ENCODE results near the gene KIAA0513. TPM values are rescaled to one million over a fixed set of nuclear protein-coding genes. Genes with fewer than 3 reads are reported as not detected.

Gene KIAA0513
- total and polyA plus RNA-seq, 2 of the 13 experiments (the other 11 are each of a cell fraction or from before 2014, with no cell fraction given) = 1.8 TPM

DNA sequence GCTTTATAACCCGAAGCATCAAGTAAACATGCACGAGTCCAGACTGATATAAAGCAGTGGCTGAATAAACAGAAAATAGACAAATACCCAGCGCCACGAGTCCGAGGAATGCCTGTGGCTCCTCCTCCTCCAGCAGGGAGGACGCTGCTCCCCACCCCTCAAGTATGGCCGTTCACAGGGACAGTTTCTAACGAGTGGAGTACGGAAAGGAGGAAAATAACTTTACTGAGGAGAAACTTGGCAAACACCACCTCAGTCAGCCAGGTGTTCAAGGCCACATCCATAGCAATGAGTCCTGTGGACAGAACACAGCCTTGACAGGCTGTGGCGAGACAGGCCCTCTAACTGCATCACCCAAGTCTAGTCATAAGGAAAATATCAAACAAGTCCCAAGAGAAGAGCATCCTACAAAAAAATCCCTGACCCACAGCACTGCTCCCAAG lies 25.5 kb upstream of the KIAA0513 start (continued):
- TF ChIP-seq, protein P1, sequence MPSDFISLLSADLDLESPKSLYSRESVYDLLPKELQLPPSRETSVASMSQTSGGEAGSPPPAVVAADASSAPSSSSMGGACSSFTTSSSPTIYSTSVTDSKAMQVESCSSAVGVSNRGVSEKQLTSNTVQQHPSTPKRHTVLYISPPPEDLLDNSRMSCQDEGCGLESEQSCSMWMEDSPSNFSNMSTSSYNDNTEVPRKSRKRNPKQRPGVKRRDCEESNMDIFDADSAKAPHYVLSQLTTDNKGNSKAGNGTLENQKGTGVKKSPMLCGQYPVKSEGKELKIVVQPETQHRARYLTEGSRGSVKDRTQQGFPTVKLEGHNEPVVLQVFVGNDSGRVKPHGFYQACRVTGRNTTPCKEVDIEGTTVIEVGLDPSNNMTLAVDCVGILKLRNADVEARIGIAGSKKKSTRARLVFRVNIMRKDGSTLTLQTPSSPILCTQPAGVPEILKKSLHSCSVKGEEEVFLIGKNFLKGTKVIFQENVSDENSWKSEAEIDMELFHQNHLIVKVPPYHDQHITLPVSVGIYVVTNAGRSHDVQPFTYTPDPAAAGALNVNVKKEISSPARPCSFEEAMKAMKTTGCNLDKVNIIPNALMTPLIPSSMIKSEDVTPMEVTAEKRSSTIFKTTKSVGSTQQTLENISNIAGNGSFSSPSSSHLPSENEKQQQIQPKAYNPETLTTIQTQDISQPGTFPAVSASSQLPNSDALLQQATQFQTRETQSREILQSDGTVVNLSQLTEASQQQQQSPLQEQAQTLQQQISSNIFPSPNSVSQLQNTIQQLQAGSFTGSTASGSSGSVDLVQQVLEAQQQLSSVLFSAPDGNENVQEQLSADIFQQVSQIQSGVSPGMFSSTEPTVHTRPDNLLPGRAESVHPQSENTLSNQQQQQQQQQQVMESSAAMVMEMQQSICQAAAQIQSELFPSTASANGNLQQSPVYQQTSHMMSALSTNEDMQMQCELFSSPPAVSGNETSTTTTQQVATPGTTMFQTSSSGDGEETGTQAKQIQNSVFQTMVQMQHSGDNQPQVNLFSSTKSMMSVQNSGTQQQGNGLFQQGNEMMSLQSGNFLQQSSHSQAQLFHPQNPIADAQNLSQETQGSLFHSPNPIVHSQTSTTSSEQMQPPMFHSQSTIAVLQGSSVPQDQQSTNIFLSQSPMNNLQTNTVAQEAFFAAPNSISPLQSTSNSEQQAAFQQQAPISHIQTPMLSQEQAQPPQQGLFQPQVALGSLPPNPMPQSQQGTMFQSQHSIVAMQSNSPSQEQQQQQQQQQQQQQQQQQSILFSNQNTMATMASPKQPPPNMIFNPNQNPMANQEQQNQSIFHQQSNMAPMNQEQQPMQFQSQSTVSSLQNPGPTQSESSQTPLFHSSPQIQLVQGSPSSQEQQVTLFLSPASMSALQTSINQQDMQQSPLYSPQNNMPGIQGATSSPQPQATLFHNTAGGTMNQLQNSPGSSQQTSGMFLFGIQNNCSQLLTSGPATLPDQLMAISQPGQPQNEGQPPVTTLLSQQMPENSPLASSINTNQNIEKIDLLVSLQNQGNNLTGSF (CRISPR knock-in tag; IDR thresholded peaks at IDR 0.05) = 0 out of 2 replicates have a peak, but pooled peaks have one; percentile 19
- TF ChIP-seq HOXA3 (CRISPR knock-in tag; IDR thresholded peaks at IDR 0.05) (peak; percentile 42; the same call in 1 of the 2 replicates), NR2C2 (CRISPR knock-in tag; IDR thresholded peaks at IDR 0.05; ENCODE audit: borderline replicate concordance) (0 out of 2 replicates have a peak, but pooled peaks have one; percentile 20), GATAD2A (CRISPR knock-in tag; IDR thresholded peaks at IDR 0.05) (peak; percentile 56; the same call in 1 of the 2 replicates), FOXP1 (IDR thresholded peaks at IDR 0.05) (no peak), FOXP1 (CRISPR knock-in tag; IDR thresholded peaks at IDR 0.05) (0 out of 2 replicates have a peak, but pooled peaks have one; percentile 13), ZNF556 (CRISPR knock-in tag; IDR thresholded peaks at IDR 0.05; ENCODE audit: borderline replicate concordance) (0 out of 2 replicates have a peak, but pooled peaks have one; percentile 26), MEIS2 (CRISPR knock-in tag; IDR thresholded peaks at IDR 0.05) (0 out of 2 replicates have a peak, but pooled peaks have one; percentile 58), SKI (IDR thresholded peaks at IDR 0.05; ENCODE audit: partially characterized antibody) (peak; percentile 31), YY1 (IDR thresholded peaks at IDR 0.05; ENCODE audit: insufficient read depth, insufficient replicate concordance, low read depth, low read length) (peak; percentile 66), ZBTB38 (CRISPR knock-in tag; IDR thresholded peaks at IDR 0.05) (0 out of 2 replicates have a peak, but pooled peaks have one; percentile 14), SAP130 (CRISPR knock-in tag; IDR thresholded peaks at IDR 0.05; ENCODE audit: low read depth) (peak; percentile 56; the same call in 1 of the 2 replicates), ZNF644 (CRISPR knock-in tag; IDR thresholded peaks at IDR 0.05; ENCODE audit: low read depth) (0 out of 2 replicates have a peak, but pooled peaks have one; percentile 35), SALL1 (CRISPR knock-in tag; IDR thresholded peaks at IDR 0.05) (peak; percentile 46), PRMT3 (CRISPR knock-in tag; IDR thresholded peaks at IDR 0.05; ENCODE audit: borderline replicate concordance, low read depth) (no peak)
- TF ChIP-seq, protein P2, sequence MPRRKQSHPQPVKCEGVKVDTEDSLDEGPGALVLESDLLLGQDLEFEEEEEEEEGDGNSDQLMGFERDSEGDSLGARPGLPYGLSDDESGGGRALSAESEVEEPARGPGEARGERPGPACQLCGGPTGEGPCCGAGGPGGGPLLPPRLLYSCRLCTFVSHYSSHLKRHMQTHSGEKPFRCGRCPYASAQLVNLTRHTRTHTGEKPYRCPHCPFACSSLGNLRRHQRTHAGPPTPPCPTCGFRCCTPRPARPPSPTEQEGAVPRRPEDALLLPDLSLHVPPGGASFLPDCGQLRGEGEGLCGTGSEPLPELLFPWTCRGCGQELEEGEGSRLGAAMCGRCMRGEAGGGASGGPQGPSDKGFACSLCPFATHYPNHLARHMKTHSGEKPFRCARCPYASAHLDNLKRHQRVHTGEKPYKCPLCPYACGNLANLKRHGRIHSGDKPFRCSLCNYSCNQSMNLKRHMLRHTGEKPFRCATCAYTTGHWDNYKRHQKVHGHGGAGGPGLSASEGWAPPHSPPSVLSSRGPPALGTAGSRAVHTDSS (CRISPR knock-in tag; conservative IDR thresholded peaks at IDR 0.05) = no peak
- TF ChIP-seq, protein P3, sequence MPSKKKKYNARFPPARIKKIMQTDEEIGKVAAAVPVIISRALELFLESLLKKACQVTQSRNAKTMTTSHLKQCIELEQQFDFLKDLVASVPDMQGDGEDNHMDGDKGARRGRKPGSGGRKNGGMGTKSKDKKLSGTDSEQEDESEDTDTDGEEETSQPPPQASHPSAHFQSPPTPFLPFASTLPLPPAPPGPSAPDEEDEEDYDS (CRISPR knock-in tag; IDR thresholded peaks at IDR 0.05) = peak; percentile 60; the same call in 1 of the 2 replicates
- TF ChIP-seq, protein P4, sequence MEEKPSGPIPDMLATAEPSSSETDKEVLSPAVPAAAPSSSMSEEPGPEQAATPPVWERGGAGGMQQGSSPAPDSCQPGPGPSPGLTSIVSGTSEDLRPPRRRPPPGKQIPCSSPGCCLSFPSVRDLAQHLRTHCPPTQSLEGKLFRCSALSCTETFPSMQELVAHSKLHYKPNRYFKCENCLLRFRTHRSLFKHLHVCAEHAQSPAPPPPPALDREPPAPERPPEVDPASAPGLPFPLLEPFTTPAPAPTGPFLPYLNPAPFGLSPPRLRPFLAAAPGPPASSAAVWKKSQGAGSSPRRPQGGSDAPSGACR (CRISPR knock-in tag; IDR thresholded peaks at IDR 0.05) = 0 out of 2 replicates have a peak, but pooled peaks have one; percentile 32
- TF ChIP-seq, protein P5, sequence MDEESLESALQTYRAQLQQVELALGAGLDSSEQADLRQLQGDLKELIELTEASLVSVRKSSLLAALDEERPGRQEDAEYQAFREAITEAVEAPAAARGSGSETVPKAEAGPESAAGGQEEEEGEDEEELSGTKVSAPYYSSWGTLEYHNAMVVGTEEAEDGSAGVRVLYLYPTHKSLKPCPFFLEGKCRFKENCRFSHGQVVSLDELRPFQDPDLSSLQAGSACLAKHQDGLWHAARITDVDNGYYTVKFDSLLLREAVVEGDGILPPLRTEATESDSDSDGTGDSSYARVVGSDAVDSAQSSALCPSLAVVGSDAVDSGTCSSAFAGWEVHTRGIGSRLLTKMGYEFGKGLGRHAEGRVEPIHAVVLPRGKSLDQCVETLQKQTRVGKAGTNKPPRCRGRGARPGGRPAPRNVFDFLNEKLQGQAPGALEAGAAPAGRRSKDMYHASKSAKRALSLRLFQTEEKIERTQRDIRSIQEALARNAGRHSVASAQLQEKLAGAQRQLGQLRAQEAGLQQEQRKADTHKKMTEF (CRISPR knock-in tag; IDR thresholded peaks at IDR 0.05) = peak; percentile 62; the same call in 1 of the 2 replicates
- TF ChIP-seq, protein P6, sequence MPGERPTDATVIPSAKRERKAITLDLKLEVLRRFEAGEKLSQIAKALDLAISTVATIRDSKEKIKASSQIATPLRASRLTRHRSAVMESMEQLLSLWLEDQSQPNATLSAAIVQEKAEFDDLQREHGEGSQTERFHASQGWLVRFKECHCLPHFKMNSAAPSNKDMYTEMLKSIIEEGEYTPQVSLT (CRISPR knock-in tag; IDR thresholded peaks at IDR 0.05; ENCODE audit: borderline replicate concordance, low read depth) = no peak

All from HepG2 (cell line).